Urothelium cell line (cell line): ENCODE data around the gene TRPV2.

Experiments used
- DNase-seq: peaks from one replicate; pipeline ENCODE4 v3.0.0; 2011; ENCODE audit warnings: low spot score, mixed read lengths
- FAIRE-seq: peaks from 2 replicates; lab custom pipeline; 2011; peaks lifted over from hg19 to GRCh38; lab: Jason Lieb, UNC

Gene TRPV2

GRCh38 chr17:16453493-16453851, 38.1 kb downstream of the TRPV2 start:
- DNase-seq: no peak
- FAIRE-seq: no peak

GRCh38 chr17:16455997-16456741, 40.8 kb downstream of the TRPV2 start:
- FAIRE-seq (no peak), DNase-seq (no peak)

- no peak for DNase-seq
Observed at GRCh38 chr17:16456742-16457316, 41.5 kb downstream of the TRPV2 start.

GRCh38 chr17:16459271-16459670, 43.9 kb downstream of the TRPV2 start:
- FAIRE-seq: no peak
- no peak for DNase-seq

More at GRCh38 chr17:16456742-16457316, 41.5 kb downstream of the TRPV2 start:
- no peak for FAIRE-seq

- FAIRE-seq (no peak), DNase-seq (no peak)
Observed at GRCh38 chr17:16459855-16460550, 44.6 kb downstream of the TRPV2 start.

GRCh38 chr17:16460796-16461605, 45.6 kb downstream of the TRPV2 start:
- FAIRE-seq (no peak), DNase-seq (no peak)

GRCh38 chr17:16461606-16461866, 46.2 kb downstream of the TRPV2 start:
- FAIRE-seq (no peak), DNase-seq (no peak)

GRCh38 chr17:16462070-16462864, 46.9 kb downstream of the TRPV2 start:
- DNase-seq (no peak), FAIRE-seq (no peak)

GRCh38 chr17:16463358-16464302, 48.3 kb downstream of the TRPV2 start:
- FAIRE-seq (no peak), DNase-seq (no peak)

GRCh38 chr17:16464303-16465051, 49.1 kb downstream of the TRPV2 start:
- DNase-seq (no peak), FAIRE-seq (no peak)

GRCh38 chr17:16465052-16465312, 49.6 kb downstream of the TRPV2 start:
- FAIRE-seq (no peak), DNase-seq (no peak)

- DNase-seq (no peak), FAIRE-seq (no peak)
Observed at GRCh38 chr17:16465861-16466338, 50.5 kb downstream of the TRPV2 start.

- FAIRE-seq (no peak), DNase-seq (no peak)
Observed at GRCh38 chr17:16466407-16466806, 51.0 kb downstream of the TRPV2 start.

GRCh38 chr17:16467044-16467443, 51.7 kb downstream of the TRPV2 start:
- DNase-seq (no peak), FAIRE-seq (no peak)

GRCh38 chr17:16467886-16468285, 52.5 kb downstream of the TRPV2 start:
- FAIRE-seq (no peak), DNase-seq (no peak)

GRCh38 chr17:16468428-16468992, 53.1 kb downstream of the TRPV2 start:
- FAIRE-seq: no peak

GRCh38 chr17:16470265-16470664, 54.9 kb downstream of the TRPV2 start:
- FAIRE-seq (no peak), DNase-seq (no peak)

More at GRCh38 chr17:16468428-16468992, 53.1 kb downstream of the TRPV2 start:
- DNase-seq: no peak

- DNase-seq (no peak), FAIRE-seq (no peak)
Observed at GRCh38 chr17:16471295-16471694, 55.9 kb downstream of the TRPV2 start.

- DNase-seq (no peak), FAIRE-seq (no peak)
Observed at GRCh38 chr17:16472539-16472938, 57.2 kb downstream of the TRPV2 start.
